K562 (cell line): ENCODE measurements around the gene ARAF. TPM values are rescaled to one million over a fixed set of nuclear protein-coding genes. Genes with fewer than 3 reads are reported as not detected.

Experiments used
- BACH1 ChIP-seq: fragments of 200-800 bp; sonication (Bioruptor generic); IDR thresholded peaks from 2 replicates; pipeline ENCODE4 v1.6.1; 2016; ENCODE audit warnings: missing genetic modification characterization, missing compliant biosample characterization
- CBX5 ChIP-seq: IDR thresholded peaks from 2 replicates; pipeline ENCODE4 v1.6.1; 2014; ENCODE audit warnings: low read depth, borderline replicate concordance
- EP400 ChIP-seq: fragments of 450-650 bp; IDR thresholded peaks from 2 replicates; pipeline ENCODE4 v1.6.1; 2017; ENCODE audit warnings: antibody characterized with exemption, mild to moderate bottlenecking, moderate library complexity
- GATA2 ChIP-seq: sonication (generic); formaldehyde crosslinking; IDR thresholded peaks from 2 replicates; pipeline ENCODE4 v1.4.0; 2020; ENCODE audit warnings: mild to moderate bottlenecking, missing genetic modification reagents
- HDGF ChIP-seq: fragments of 450-650 bp; IDR thresholded peaks from 2 replicates; pipeline ENCODE4 v1.6.1; 2016
- HOMEZ ChIP-seq: fragments of 250-450 bp; sonication (Bioruptor Pico); IDR thresholded peaks from 2 replicates; pipeline ENCODE4 v1.4.0; 2020; ENCODE audit warnings: mild to moderate bottlenecking, moderate library complexity
- MEF2D ChIP-seq: conservative IDR thresholded peaks from 2 replicates; pipeline ENCODE4 v1.6.1; 2016; ENCODE audit warnings: low read depth, missing genetic modification characterization, missing compliant biosample characterization
- MTA3 ChIP-seq: fragments of 450-650 bp; formaldehyde crosslinking; IDR thresholded peaks from 2 replicates; pipeline ENCODE4 v1.6.1; 2017; ENCODE audit warnings: mild to moderate bottlenecking, borderline replicate concordance
- NCOA4 ChIP-seq: fragments of 450-650 bp; IDR thresholded peaks from 2 replicates; pipeline ENCODE4 v1.6.1; 2018; ENCODE audit warnings: mild to moderate bottlenecking; ENCODE audit not compliant: partially characterized antibody
- PML ChIP-seq: IDR thresholded peaks from 2 replicates; pipeline ENCODE4 v1.6.1; 2012; ENCODE audit warnings: low read length, inconsistent platforms
- POLR2H ChIP-seq: IDR thresholded peaks from 2 replicates; pipeline ENCODE4 v1.6.1; 2016; ENCODE audit warnings: missing genetic modification characterization, low read depth, mild to moderate bottlenecking, control low read depth, missing compliant biosample characterization, moderate library complexity
- RBM22 ChIP-seq: fragments of 200-400 bp; formaldehyde crosslinking; IDR thresholded peaks from 2 replicates; pipeline ENCODE4 v1.6.1; 2018; ENCODE audit warnings: low read length, low read depth; ENCODE audit not compliant: poor library complexity, severe bottlenecking
- SAFB2 ChIP-seq: fragments of 200-400 bp; formaldehyde crosslinking; IDR thresholded peaks from 2 replicates; pipeline ENCODE4 v1.6.1; 2018; ENCODE audit warnings: borderline replicate concordance, low read length, low read depth, moderate library complexity; ENCODE audit not compliant: severe bottlenecking
- SIRT6 ChIP-seq: IDR thresholded peaks from one replicate; pipeline ENCODE4 v1.6.1; 2012; ENCODE audit warnings: low read depth, mild to moderate bottlenecking, control low read depth, inconsistent platforms, low read length, moderate library complexity
- SPI1 ChIP-seq: IDR thresholded peaks from 2 replicates; pipeline ENCODE4 v1.6.1; 2011; ENCODE audit warnings: low read depth, low read length, control low read depth, borderline replicate concordance
- TBP ChIP-seq: optimal IDR thresholded peaks from 2 replicates; pipeline ENCODE3; 2011; ENCODE audit warnings: low read depth, low read length, improper control_type of control experiment
- TEAD4 ChIP-seq, 2 experiments: sonication (generic) in 1 of 2; formaldehyde crosslinking in 1 of 2; IDR thresholded peaks; 2 replicates each; pipeline versions ENCODE4 v1.6.1 to v1.8.0; 2012 to 2022; ENCODE audit warnings: borderline replicate concordance in 1 of 2, inconsistent platforms in 1 of 2, low read length in 1 of 2, mild to moderate bottlenecking in 1 of 2, missing genetic modification reagents in 1 of 2
- YBX1 ChIP-seq: fragments of 450-650 bp; IDR thresholded peaks from 2 replicates; pipeline ENCODE4 v1.7.1; 2016; ENCODE audit warnings: mild to moderate bottlenecking
- ZNF780A ChIP-seq: fragments of 250-450 bp; sonication (Bioruptor Pico); IDR thresholded peaks from 2 replicates; pipeline ENCODE4 v1.5.0; 2021; ENCODE audit warnings: mild to moderate bottlenecking
- polyA plus RNA-seq, 8 experiments: library from polyadenylated mRNA; depleted of rRNA in 4 of 8; stranded (reverse) in 5 of 8; unstranded in 3 of 8; fragments of >200 nt; fragmentation: Nextera tagmentation in 2 of 8; fragmentation: Illumina TruSeq in 1 of 8; extraction: Ambion mirVana in 2 of 8; extraction: Trizol in 1 of 8; gene quantifications; 2 replicates each; pipeline versions ENCODE4 v1.2.1 to v1.2.3, GENCODE V29; 2011 to 2014; ENCODE audit warnings: inconsistent platforms in 1 of 8, missing spikeins in 1 of 8
- total RNA-seq, 7 experiments: library from RNA; depleted of rRNA in 6 of 7; stranded (reverse); fragments of >200 nt in 6 of 7; fragmentation: Illumina TruSeq in 2 of 7; extraction: Trizol in 2 of 7; gene quantifications; 2 replicates each; pipeline versions ENCODE4 v1.2.1 to v1.2.3, GENCODE V29; 2011 to 2021; ENCODE audit warnings: low replicate concordance in 1 of 7
- TF ChIP-seq, protein P1 (sequence below), 2 experiments: IDR thresholded peaks; 2 replicates each; pipeline ENCODE4 v1.6.1; 2012; ENCODE audit warnings: improper control_type of control experiment in 2 of 2, low read depth in 2 of 2, low read length in 2 of 2, borderline replicate concordance in 1 of 2
- TF ChIP-seq, protein P2 (sequence below): fragments of 250-450 bp; sonication (Bioruptor Pico); IDR thresholded peaks from 2 replicates; pipeline ENCODE4 v1.4.0; 2020
- TF ChIP-seq, protein P3 (sequence below): fragments of 250-450 bp; sonication (Bioruptor Pico); IDR thresholded peaks from 2 replicates; pipeline ENCODE4 v1.8.0; 2022; ENCODE audit warnings: inconsistent platforms, mild to moderate bottlenecking, moderate library complexity, borderline replicate concordance

Gene ARAF
- total and polyA plus RNA-seq, 9 of the 15 experiments (the other 6 are each of a cell fraction or from before 2014, with no cell fraction given), result 5.5 to 70.0 (median 29.4) TPM

DNA sequence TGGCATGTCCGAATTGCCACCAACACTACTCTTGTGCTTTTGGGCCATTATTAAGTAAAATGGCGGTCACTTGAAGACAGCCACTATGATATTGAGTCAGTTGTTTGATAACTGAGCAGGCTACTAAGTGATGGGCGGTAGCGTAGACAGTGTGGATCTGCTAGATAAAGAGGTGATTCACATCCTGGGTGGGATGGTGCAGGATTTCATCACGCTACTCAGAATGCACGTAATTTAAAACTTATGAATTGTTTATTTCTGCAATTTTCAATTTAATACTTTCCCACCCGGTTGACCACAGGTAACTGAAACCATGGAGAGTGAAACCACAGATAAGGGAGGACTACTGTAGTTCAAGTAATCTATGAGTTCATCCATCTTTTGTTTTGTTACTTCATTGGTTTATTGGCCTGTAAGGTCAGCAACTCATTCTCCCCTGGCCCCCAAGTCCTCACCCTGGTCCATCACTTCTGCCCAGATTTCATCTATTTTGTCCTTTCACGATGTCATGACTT, 2.9 kb downstream of the ARAF start (continued):
- TF ChIP-seq, protein P1, sequence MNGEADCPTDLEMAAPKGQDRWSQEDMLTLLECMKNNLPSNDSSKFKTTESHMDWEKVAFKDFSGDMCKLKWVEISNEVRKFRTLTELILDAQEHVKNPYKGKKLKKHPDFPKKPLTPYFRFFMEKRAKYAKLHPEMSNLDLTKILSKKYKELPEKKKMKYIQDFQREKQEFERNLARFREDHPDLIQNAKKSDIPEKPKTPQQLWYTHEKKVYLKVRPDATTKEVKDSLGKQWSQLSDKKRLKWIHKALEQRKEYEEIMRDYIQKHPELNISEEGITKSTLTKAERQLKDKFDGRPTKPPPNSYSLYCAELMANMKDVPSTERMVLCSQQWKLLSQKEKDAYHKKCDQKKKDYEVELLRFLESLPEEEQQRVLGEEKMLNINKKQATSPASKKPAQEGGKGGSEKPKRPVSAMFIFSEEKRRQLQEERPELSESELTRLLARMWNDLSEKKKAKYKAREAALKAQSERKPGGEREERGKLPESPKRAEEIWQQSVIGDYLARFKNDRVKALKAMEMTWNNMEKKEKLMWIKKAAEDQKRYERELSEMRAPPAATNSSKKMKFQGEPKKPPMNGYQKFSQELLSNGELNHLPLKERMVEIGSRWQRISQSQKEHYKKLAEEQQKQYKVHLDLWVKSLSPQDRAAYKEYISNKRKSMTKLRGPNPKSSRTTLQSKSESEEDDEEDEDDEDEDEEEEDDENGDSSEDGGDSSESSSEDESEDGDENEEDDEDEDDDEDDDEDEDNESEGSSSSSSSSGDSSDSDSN (IDR thresholded peaks at IDR 0.05; ENCODE audit: borderline replicate concordance in 1 of 2, low read depth in 2 of 2, low read length in 2 of 2), result no peak
- TF ChIP-seq, protein P2, sequence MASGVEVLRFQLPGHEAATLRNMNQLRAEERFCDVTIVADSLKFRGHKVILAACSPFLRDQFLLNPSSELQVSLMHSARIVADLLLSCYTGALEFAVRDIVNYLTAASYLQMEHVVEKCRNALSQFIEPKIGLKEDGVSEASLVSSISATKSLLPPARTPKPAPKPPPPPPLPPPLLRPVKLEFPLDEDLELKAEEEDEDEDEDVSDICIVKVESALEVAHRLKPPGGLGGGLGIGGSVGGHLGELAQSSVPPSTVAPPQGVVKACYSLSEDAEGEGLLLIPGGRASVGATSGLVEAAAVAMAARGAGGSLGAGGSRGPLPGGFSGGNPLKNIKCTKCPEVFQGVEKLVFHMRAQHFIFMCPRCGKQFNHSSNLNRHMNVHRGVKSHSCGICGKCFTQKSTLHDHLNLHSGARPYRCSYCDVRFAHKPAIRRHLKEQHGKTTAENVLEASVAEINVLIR (CRISPR knock-in tag), result no peak
- no peak for TF ChIP-seq TBP
- no peak; the same call in 1 of the 2 replicates for TF ChIP-seq PML
- no peak for TF ChIP-seq SIRT6
- TF ChIP-seq SAFB2, result no peak
- TF ChIP-seq RBM22, result no peak
- no peak for TF ChIP-seq ZNF780A
- no peak for TF ChIP-seq GATA2
- TF ChIP-seq SPI1, result no peak
- peak; percentile 47 for TF ChIP-seq POLR2H (tag)
- TF ChIP-seq MTA3, result no peak
- no peak for TF ChIP-seq YBX1
- TF ChIP-seq CBX5, result no peak
- TF ChIP-seq MEF2D (tag), result no peak
- TF ChIP-seq NCOA4, result no peak
- TF ChIP-seq BACH1 (tag), result peak; percentile 46; the same call in 1 of the 2 replicates
- TF ChIP-seq HDGF, result no peak
- TF ChIP-seq TEAD4 (IDR thresholded peaks at IDR 0.05; ENCODE audit: low read length), result peak; percentile 71; the same call in 1 of the 2 replicates
- TF ChIP-seq TEAD4 (CRISPR knock-in tag; IDR thresholded peaks at IDR 0.05; ENCODE audit: borderline replicate concordance), result no peak
- TF ChIP-seq, protein P3, sequence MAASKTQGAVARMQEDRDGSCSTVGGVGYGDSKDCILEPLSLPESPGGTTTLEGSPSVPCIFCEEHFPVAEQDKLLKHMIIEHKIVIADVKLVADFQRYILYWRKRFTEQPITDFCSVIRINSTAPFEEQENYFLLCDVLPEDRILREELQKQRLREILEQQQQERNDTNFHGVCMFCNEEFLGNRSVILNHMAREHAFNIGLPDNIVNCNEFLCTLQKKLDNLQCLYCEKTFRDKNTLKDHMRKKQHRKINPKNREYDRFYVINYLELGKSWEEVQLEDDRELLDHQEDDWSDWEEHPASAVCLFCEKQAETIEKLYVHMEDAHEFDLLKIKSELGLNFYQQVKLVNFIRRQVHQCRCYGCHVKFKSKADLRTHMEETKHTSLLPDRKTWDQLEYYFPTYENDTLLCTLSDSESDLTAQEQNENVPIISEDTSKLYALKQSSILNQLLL (CRISPR knock-in tag), result no peak
- TF ChIP-seq HOMEZ, result no peak
- peak; percentile 48; the same call in 1 of the 2 replicates for TF ChIP-seq EP400
